Mucosa of stomach (tissue), 1 donor: ENCODE results near the gene SPIN1.
"Not testable (repeated sequence)": the region's sequence is repeated elsewhere in the genome, so short reads cannot be mapped to it uniquely, and the experiment has no call there.

Experiments
- H3K27me3 ChIP-seq: one replicate; pipeline ENCODE4 v1.7.0; 2013; ENCODE audit warnings: mild to moderate bottlenecking, low read length; ENCODE audit not compliant: control insufficient read depth, insufficient read depth
- H3K36me3 ChIP-seq: one replicate; pipeline ENCODE4 v1.7.0; 2013; ENCODE audit warnings: low read length; ENCODE audit not compliant: control insufficient read depth, insufficient read depth
- H3K4me1 ChIP-seq: one replicate; pipeline ENCODE4 v1.7.0; 2013; ENCODE audit warnings: mild to moderate bottlenecking, low read length; ENCODE audit not compliant: control insufficient read depth, insufficient read depth
- H3K4me3 ChIP-seq: one replicate; pipeline ENCODE4 v1.7.0; 2013; ENCODE audit warnings: low read length
- H3K9ac ChIP-seq: one replicate; pipeline ENCODE4 v1.7.0; 2013; ENCODE audit warnings: mild to moderate bottlenecking, low read length, moderate library complexity
- H3K9me3 ChIP-seq: one replicate; pipeline ENCODE4 v1.7.0; 2013; ENCODE audit warnings: mild to moderate bottlenecking, low read length, moderate library complexity; ENCODE audit not compliant: control insufficient read depth
- donor health status: Pancreatic carcinoma.

Gene SPIN1

GRCh38 chr9:88372103-88372654 is 16.1 kb upstream of the SPIN1 start:
- no peaks in the 10 kb centered on the region for H3K36me3 ChIP-seq

GRCh38 chr9:88373045-88373444 is 15.2 kb upstream of the SPIN1 start:
- no peak overlapping the region for H3K9ac ChIP-seq
- no peaks in the 10 kb centered on the region for H3K36me3 ChIP-seq
- H3K4me3 ChIP-seq: no peak overlapping the region
- H3K9me3 ChIP-seq: no peaks in the 10 kb centered on the region
- H3K4me1 ChIP-seq: no peaks in the 10 kb centered on the region
- no peaks in the 10 kb centered on the region for H3K27me3 ChIP-seq

More at GRCh38 chr9:88372103-88372654, 16.1 kb upstream of the SPIN1 start:
- no peaks in the 10 kb centered on the region for H3K27me3 ChIP-seq
- H3K4me3 ChIP-seq: no peak overlapping the region
- no peak overlapping the region for H3K9ac ChIP-seq
- H3K9me3 ChIP-seq: no peaks in the 10 kb centered on the region
- no peaks in the 10 kb centered on the region for H3K4me1 ChIP-seq

- H3K4me3 ChIP-seq: no peak overlapping the region
- no peaks in the 10 kb centered on the region for H3K27me3 ChIP-seq
Measured at GRCh38 chr9:88378317-88378716, 9.9 kb upstream of the SPIN1 start.

GRCh38 chr9:88379352-88379751 is 8.9 kb upstream of the SPIN1 start:
- no peaks in the 10 kb centered on the region for H3K27me3 ChIP-seq
- H3K9ac ChIP-seq: no peak overlapping the region
- no peaks in the 10 kb centered on the region for H3K4me1 ChIP-seq
- H3K4me3 ChIP-seq: no peak overlapping the region
- no peaks in the 10 kb centered on the region for H3K36me3 ChIP-seq
- H3K9me3 ChIP-seq: no peaks in the 10 kb centered on the region

More at GRCh38 chr9:88378317-88378716, 9.9 kb upstream of the SPIN1 start:
- Histone ChIP-seq H3K9me3 (no peaks in the 10 kb centered on the region), H3K36me3 (no peaks in the 10 kb centered on the region), H3K4me1 (no peaks in the 10 kb centered on the region), H3K9ac (no peak overlapping the region)

- no peak overlapping the region for H3K9ac ChIP-seq
- no peaks in the 10 kb centered on the region for H3K27me3 ChIP-seq
- no peaks in the 10 kb centered on the region for H3K4me1 ChIP-seq
- no peaks in the 10 kb centered on the region for H3K36me3 ChIP-seq
- H3K4me3 ChIP-seq: no peak overlapping the region
- no peaks in the 10 kb centered on the region for H3K9me3 ChIP-seq
Measured at GRCh38 chr9:88380118-88380517, 8.1 kb upstream of the SPIN1 start.

GRCh38 chr9:88381322-88381721 is 6.9 kb upstream of the SPIN1 start:
- not testable (repeated sequence) for H3K27me3 ChIP-seq, H3K36me3 ChIP-seq, H3K9me3 ChIP-seq, H3K4me3 ChIP-seq, H3K4me1 ChIP-seq, H3K9ac ChIP-seq

GRCh38 chr9:88383176-88383575 is 5.1 kb upstream of the SPIN1 start:
- Histone ChIP-seq H3K9me3 (no peaks in the 10 kb centered on the region), H3K27me3 (no peaks in the 10 kb centered on the region), H3K9ac (no peak overlapping the region), H3K4me3 (no peak overlapping the region), H3K4me1 (peaks cover 8% of the 10 kb centered on the region), H3K36me3 (no peaks in the 10 kb centered on the region)

GRCh38 chr9:88386137-88386536 is 2.1 kb upstream of the SPIN1 start:
- not testable (repeated sequence) for H3K36me3 ChIP-seq, H3K9me3 ChIP-seq, H3K27me3 ChIP-seq, H3K4me1 ChIP-seq, H3K9ac ChIP-seq, H3K4me3 ChIP-seq

- Histone ChIP-seq H3K9me3 (no peaks in the 10 kb centered on the region), H3K36me3 (no peaks in the 10 kb centered on the region), H3K4me3 (peak overlapping the region; percentile 84), H3K9ac (peak overlapping the region; percentile 73), H3K4me1 (peaks cover 8% of the 10 kb centered on the region), H3K27me3 (no peaks in the 10 kb centered on the region)
Measured at GRCh38 chr9:88387036-88387551, 1.1 kb upstream of the SPIN1 start.

- no peaks in the 10 kb centered on the region for H3K9me3 ChIP-seq
- H3K9ac ChIP-seq: peak overlapping the region; percentile 73
- H3K4me1 ChIP-seq: peaks cover 8% of the 10 kb centered on the region
- H3K4me3 ChIP-seq: peak overlapping the region; percentile 84
- no peaks in the 10 kb centered on the region for H3K36me3 ChIP-seq
- H3K27me3 ChIP-seq: no peaks in the 10 kb centered on the region
Measured at GRCh38 chr9:88387552-88388202, 567 bp upstream of the SPIN1 start.

GRCh38 chr9:88388886-88389605 is 802 bp downstream of the SPIN1 start:
- Histone ChIP-seq H3K9me3 (no peaks in the 10 kb centered on the region), H3K9ac (peak overlapping the region; percentile 78), H3K4me3 (peak overlapping the region; percentile 54), H3K36me3 (no peaks in the 10 kb centered on the region), H3K27me3 (no peaks in the 10 kb centered on the region), H3K4me1 (peaks cover 8% of the 10 kb centered on the region)

- H3K4me3 ChIP-seq: no peak overlapping the region
- peaks cover 8% of the 10 kb centered on the region for H3K4me1 ChIP-seq
- no peaks in the 10 kb centered on the region for H3K36me3 ChIP-seq
Measured at GRCh38 chr9:88390371-88390990, 2.2 kb downstream of the SPIN1 start.

More at GRCh38 chr9:88390371-88390990, 2.2 kb downstream of the SPIN1 start:
- H3K27me3 ChIP-seq: no peaks in the 10 kb centered on the region
- H3K9ac ChIP-seq: no peak overlapping the region
- H3K9me3 ChIP-seq: no peaks in the 10 kb centered on the region
